Lung (tissue), 12 donors: ENCODE results near the gene CLIP2. TPM values are rescaled to one million over a fixed set of nuclear protein-coding genes. Genes with fewer than 3 reads are reported as not detected.
"Not testable (repeated sequence)": the region's sequence is repeated elsewhere in the genome, so short reads cannot be mapped to it uniquely, and the experiment has no call there.

ENCODE experiments used
- ATAC-seq: fragments of 200-7000 bp; cut with Tn5 transposase; one replicate; pipeline ENCODE4 v1.9.1; 2020; ENCODE audit warnings: moderate number of reproducible peaks; ENCODE audit not compliant: insufficient read depth, low FRiP score
- DNase-seq, 3 donors: peaks; one replicate each; pipeline ENCODE4 v3.0.0-alpha.2; 2013 to 2017
- H3K27ac ChIP-seq, 2 donors: one replicate each; pipeline ENCODE4 v1.5.1; 2013; ENCODE audit warnings: mild to moderate bottlenecking in 2 of 2, moderate library complexity in 2 of 2, control low read depth in 1 of 2, inconsistent platforms in 1 of 2, low read depth in 1 of 2, low read length in 1 of 2
- H3K27me3 ChIP-seq, 3 donors: one replicate each; pipeline ENCODE4 v1.5.1; 2013; ENCODE audit warnings: low read length in 2 of 3; ENCODE audit not compliant: control insufficient read depth in 3 of 3, insufficient read depth in 3 of 3
- H3K36me3 ChIP-seq, 4 donors: one replicate each; pipeline ENCODE4 v1.5.1; 2013; ENCODE audit warnings: low read length in 4 of 4, mild to moderate bottlenecking in 1 of 4, moderate library complexity in 1 of 4; ENCODE audit not compliant: control insufficient read depth in 4 of 4, insufficient read depth in 4 of 4
- H3K4me1 ChIP-seq, 5 donors: one replicate each; pipeline ENCODE4 v1.5.1; 2013; ENCODE audit warnings: low read length in 5 of 5, mild to moderate bottlenecking in 2 of 5, moderate library complexity in 1 of 5; ENCODE audit not compliant: control insufficient read depth in 5 of 5, insufficient read depth in 5 of 5
- H3K4me3 ChIP-seq: one replicate; pipeline ENCODE4 v1.5.1; 2013; ENCODE audit warnings: mild to moderate bottlenecking, control low read depth, moderate library complexity
- H3K9ac ChIP-seq, 2 donors: one replicate each; pipeline ENCODE4 v1.5.1; 2013; ENCODE audit warnings: low read length in 2 of 2, control low read depth in 1 of 2; ENCODE audit not compliant: insufficient read depth in 1 of 2
- H3K9me3 ChIP-seq, 4 donors: one replicate each; pipeline ENCODE4 v1.5.1; 2013; ENCODE audit warnings: low read length in 3 of 4, mild to moderate bottlenecking in 1 of 4, moderate library complexity in 1 of 4; ENCODE audit not compliant: control insufficient read depth in 4 of 4, insufficient read depth in 3 of 4
- CTCF ChIP-seq: IDR thresholded peaks from 2 replicates; pipeline ENCODE4 v1.5.1; 2012; ENCODE audit warnings: mild to moderate bottlenecking; ENCODE audit errors: control extremely low read depth, extremely low read depth
- WGBS, 2 donors: extraction: QIAGEN DNeasy Blood & Tissue Kit; methylation state at CpG; one replicate each; pipeline ENCODE4 v1.1.7; 2013; 5-methylcytosine and 5-hydroxymethylcytosine counted together
- polyA plus RNA-seq, 2 donors: library from polyadenylated mRNA; stranded (reverse); fragments of 200-250 nt; gene quantifications; one replicate each; pipeline ENCODE4 v1.2.1, GENCODE V29; 2013
- total RNA-seq, 2 donors: library from RNA; depleted of rRNA in 1 of 2; stranded (reverse); fragments of >200 nt in 1 of 2; gene quantifications; one replicate each; pipeline ENCODE4 v1.2.1, GENCODE V29; 2014 to 2021
- donor health status: control.
- donor health status: control.
- donor health status: Bipolar disorder and iron deficiency.
- donor health status: healthy.
- donor health status: DM: yes; HTN: yes; CAD: no.

The CLIP2 gene
- total and polyA plus RNA-seq, 4 donors, result 7.9 to 27.0 (median 14.9) TPM

- no peak for TF ChIP-seq CTCF
- Histone ChIP-seq H3K4me3 (no peak overlapping the region), H3K9ac (no peak overlapping the region), H3K27me3 (no peaks in the 10 kb centered on the region), H3K4me1 (peaks cover 0 to 4% (median 0%) of the 10 kb centered on the region in 5 donors), H3K9me3 (peaks cover 0 to 3% (median under 1%) of the 10 kb centered on the region in 4 donors), H3K36me3 (no peaks in the 10 kb centered on the region), H3K27ac (no peak overlapping the region)
- DNase-seq (no peak), ATAC-seq (no peak)
- WGBS, 2 donors, result 98 to 99% methylated on average over 2 of the region's 2 CpGs
Observed at GRCh38 chr7:74438327-74438726, 149.1 kb downstream of the CLIP2 start.

GRCh38 chr7:74439541-74439940 lies 150.3 kb downstream of the CLIP2 start:
- Histone ChIP-seq H3K9ac (no peak overlapping the region), H3K27me3 (no peaks in the 10 kb centered on the region), H3K9me3 (peaks cover 0 to 3% (median under 1%) of the 10 kb centered on the region in 4 donors), H3K27ac (no peak overlapping the region), H3K4me1 (peaks cover 0 to 4% (median 0%) of the 10 kb centered on the region in 5 donors), H3K36me3 (no peaks in the 10 kb centered on the region), H3K4me3 (no peak overlapping the region)
- DNase-seq (no peak), ATAC-seq (no peak)
- 91% methylated on average over 4 of the region's 4 CpGs for WGBS, 2 donors
- TF ChIP-seq CTCF, result no peak

- 95 to 98% methylated on average over 3 of the region's 3 CpGs for WGBS, 2 donors
- H3K9me3 ChIP-seq, H3K27ac ChIP-seq, ATAC-seq, H3K9ac ChIP-seq, H3K4me3 ChIP-seq, DNase-seq, H3K36me3 ChIP-seq, H3K27me3 ChIP-seq, H3K4me1 ChIP-seq: not testable (repeated sequence)
Observed at GRCh38 chr7:74440143-74440542, 150.9 kb downstream of the CLIP2 start.

GRCh38 chr7:74441801-74442200 lies 152.6 kb downstream of the CLIP2 start:
- ATAC-seq, result no peak
- Histone ChIP-seq H3K4me1 (peaks cover 0 to 4% (median 0%) of the 10 kb centered on the region in 5 donors), H3K4me3 (no peak overlapping the region), H3K9ac (no peak overlapping the region), H3K36me3 (no peaks in the 10 kb centered on the region), H3K27me3 (no peaks in the 10 kb centered on the region), H3K9me3 (peaks cover 0 to 3% (median 0%) of the 10 kb centered on the region in 4 donors), H3K27ac (no peak overlapping the region)
- no peak for TF ChIP-seq CTCF
- 56 to 74% methylated on average over 10 of the region's 10 CpGs for WGBS, 2 donors
- DNase-seq, result no peak
